Liver (tissue), 9 donors: ENCODE measurements around the gene LRRC28. TPM values are rescaled to one million over a fixed set of nuclear protein-coding genes. Genes with fewer than 3 reads are reported as not detected.
A peak's percentile ranks its signal among the peaks of the same experiment; 100 is the strongest.

Experiments
- DNase-seq: peaks from one replicate; pipeline ENCODE4 v3.0.0-alpha.2; 2017; ENCODE audit warnings: low spot score
- H3K27ac ChIP-seq, 2 donors: one replicate each; pipeline ENCODE4 v1.7.0; 2013; ENCODE audit warnings: inconsistent platforms in 2 of 2, low read length in 2 of 2, control low read depth in 1 of 2, low read depth in 1 of 2, mild to moderate bottlenecking in 1 of 2
- H3K27me3 ChIP-seq, 4 donors: one replicate each; pipeline versions ENCODE4 v1.6.1 to v1.7.0; 2013; ENCODE audit warnings: low read length in 3 of 4, inconsistent platforms in 1 of 4, mild to moderate bottlenecking in 1 of 4, moderate library complexity in 1 of 4; ENCODE audit not compliant: control insufficient read depth in 4 of 4, insufficient read depth in 4 of 4
- H3K36me3 ChIP-seq, 4 donors: one replicate each; pipeline versions ENCODE4 v1.6.1 to v1.7.0; 2013; ENCODE audit warnings: low read length in 3 of 4, mild to moderate bottlenecking in 3 of 4, low read depth in 1 of 4, moderate library complexity in 1 of 4; ENCODE audit not compliant: control insufficient read depth in 4 of 4, insufficient read depth in 3 of 4
- H3K4me1 ChIP-seq, 4 donors: one replicate each; pipeline versions ENCODE4 v1.6.1 to v1.7.0; 2013; ENCODE audit warnings: low read length in 3 of 4, mild to moderate bottlenecking in 3 of 4, moderate library complexity in 1 of 4; ENCODE audit not compliant: control insufficient read depth in 4 of 4, insufficient read depth in 4 of 4
- H3K4me3 ChIP-seq, 3 donors: one replicate each; pipeline versions ENCODE4 v1.6.1 to v1.7.0; 2013; ENCODE audit warnings: low read length in 3 of 3, control low read depth in 1 of 3, low read depth in 1 of 3, mild to moderate bottlenecking in 1 of 3
- H3K9ac ChIP-seq, 2 donors: one replicate each; pipeline ENCODE4 v1.7.0; 2013; ENCODE audit warnings: low read length in 2 of 2, mild to moderate bottlenecking in 2 of 2, moderate library complexity in 2 of 2, control low read depth in 1 of 2, low read depth in 1 of 2
- H3K9me3 ChIP-seq, 4 donors: one replicate each; pipeline versions ENCODE4 v1.6.1 to v1.7.0; 2013; ENCODE audit warnings: low read length in 3 of 4; ENCODE audit not compliant: control insufficient read depth in 4 of 4
- ATF3 ChIP-seq: IDR thresholded peaks from 2 replicates; pipeline ENCODE4 v1.6.1; 2016; ENCODE audit warnings: antibody characterized with exemption
- CTCF ChIP-seq: fragments of 150-350 bp; IDR thresholded peaks from 2 replicates; pipeline ENCODE4 v1.5.1; 2017; ENCODE audit warnings: improper control_type of control experiment, low read depth, low read length; ENCODE audit not compliant: missing input control
- EGR1 ChIP-seq, 2 donors: IDR thresholded peaks; 2 replicates each; pipeline ENCODE4 v1.6.1; 2016 to 2018; ENCODE audit warnings: antibody characterized with exemption in 2 of 2, low read depth in 2 of 2
- FOXA1 ChIP-seq: IDR thresholded peaks from 2 replicates; pipeline ENCODE4 v1.6.1; 2016; ENCODE audit warnings: antibody characterized with exemption
- FOXA2 ChIP-seq: IDR thresholded peaks from 2 replicates; pipeline ENCODE4 v1.6.1; 2016; ENCODE audit warnings: antibody characterized with exemption
- GABPA ChIP-seq, 2 donors: IDR thresholded peaks in 1 of 2; conservative IDR thresholded peaks in 1 of 2; 2 replicates each; pipeline ENCODE4 v1.6.1; 2016; ENCODE audit warnings: antibody characterized with exemption in 2 of 2, mild to moderate bottlenecking in 1 of 2, moderate library complexity in 1 of 2
- HNF4A ChIP-seq, 2 donors: conservative IDR thresholded peaks; 2 replicates each; pipeline ENCODE4 v1.6.1; 2016; ENCODE audit warnings: antibody characterized with exemption in 2 of 2, mild to moderate bottlenecking in 2 of 2
- HNF4G ChIP-seq: IDR thresholded peaks from 2 replicates; pipeline ENCODE4 v1.6.1; 2016; ENCODE audit warnings: antibody characterized with exemption
- JUND ChIP-seq, 2 donors: IDR thresholded peaks; 2 replicates each; pipeline ENCODE4 v1.6.1; 2016; ENCODE audit warnings: antibody characterized with exemption in 2 of 2
- MAX ChIP-seq: IDR thresholded peaks from 2 replicates; pipeline ENCODE4 v1.6.1; 2016; ENCODE audit warnings: antibody characterized with exemption
- NR2F2 ChIP-seq: IDR thresholded peaks from 2 replicates; pipeline ENCODE4 v1.6.1; 2016; ENCODE audit warnings: antibody characterized with exemption
- RAD21 ChIP-seq, 2 donors: IDR thresholded peaks; 2 replicates each; pipeline ENCODE4 v1.6.1; 2016; ENCODE audit warnings: antibody characterized with exemption in 2 of 2, mild to moderate bottlenecking in 2 of 2
- REST ChIP-seq: IDR thresholded peaks from 2 replicates; pipeline ENCODE4 v1.6.1; 2016; ENCODE audit warnings: antibody characterized with exemption, mild to moderate bottlenecking
- RXRA ChIP-seq, 2 donors: IDR thresholded peaks; 2 replicates each; pipeline ENCODE4 v1.6.1; 2017 to 2018; ENCODE audit warnings: antibody characterized with exemption in 2 of 2, mild to moderate bottlenecking in 1 of 2
- SP1 ChIP-seq: IDR thresholded peaks from 2 replicates; pipeline ENCODE4 v1.6.1; 2018; ENCODE audit warnings: antibody characterized with exemption, mild to moderate bottlenecking
- TAF1 ChIP-seq: conservative IDR thresholded peaks from 2 replicates; pipeline ENCODE4 v1.6.1; 2016; ENCODE audit warnings: antibody characterized with exemption, mild to moderate bottlenecking
- YY1 ChIP-seq: IDR thresholded peaks from 2 replicates; pipeline ENCODE4 v1.6.1; 2016; ENCODE audit warnings: antibody characterized with exemption, mild to moderate bottlenecking
- ZBTB33 ChIP-seq: IDR thresholded peaks from 2 replicates; pipeline ENCODE4 v1.6.1; 2016; ENCODE audit warnings: antibody characterized with exemption
- whole genome bisulfite sequencing: extraction: QIAGEN DNeasy Blood & Tissue Kit; methylation state at CpG from one replicate; pipeline ENCODE4 v1.1.7; 2013; 5-methylcytosine and 5-hydroxymethylcytosine counted together
- polyA plus RNA-seq, 2 donors: library from polyadenylated mRNA; stranded (reverse) in 1 of 2; unstranded in 1 of 2; fragments of 200-250 nt in 1 of 2; fragments of >200 nt in 1 of 2; fragmentation: Nextera tagmentation in 1 of 2; extraction: Ambion mirVana in 1 of 2; gene quantifications; one replicate each; pipeline versions ENCODE4 v1.2.1 to v1.2.3, GENCODE V29; 2013 to 2015
- total RNA-seq, 2 donors: library from RNA; depleted of rRNA; stranded (reverse); fragments of >200 nt; gene quantifications; one replicate each; pipeline ENCODE4 v1.2.3, GENCODE V29; 2014
- donor health status: healthy.
- donor health status: healthy.
- donor health status: healthy.
- donor health status: healthy.
- donor health status: healthy.

LRRC28 gene
- total and polyA plus RNA-seq, 4 donors, result 15.4 to 46.6 (median 41.0) TPM

GRCh38 chr15:99414755-99415731 is 163.8 kb downstream of the LRRC28 start:
- H3K4me1 ChIP-seq, result no peaks in the 10 kb centered on the region

More at GRCh38 chr15:99414755-99415731, 163.8 kb downstream of the LRRC28 start:
- no peak overlapping the region for H3K9ac ChIP-seq
- 93% methylated on average over 25 of the region's 25 CpGs for WGBS
- DNase-seq, result peak; percentile 22
- no peak overlapping the region for H3K27ac ChIP-seq
- no peaks in the 10 kb centered on the region for H3K36me3 ChIP-seq
- no peak overlapping the region for H3K4me3 ChIP-seq
- TF ChIP-seq GABPA (IDR thresholded peaks at IDR 0.05 in 1 of 2, conservative IDR thresholded peaks at IDR 0.05 in 1 of 2), result no peak
- TF ChIP-seq HNF4G, result no peak
- TF ChIP-seq ZBTB33, result no peak
- TF ChIP-seq FOXA1, result no peak
- no peak for TF ChIP-seq HNF4A (conservative IDR thresholded peaks at IDR 0.05)
- TF ChIP-seq MAX, result no peak
- no peak for TF ChIP-seq FOXA2
- no peak for TF ChIP-seq RXRA (IDR thresholded peaks at IDR 0.05)
- no peak for TF ChIP-seq RAD21 (IDR thresholded peaks at IDR 0.05)
- no peak for TF ChIP-seq ATF3
- no peak for TF ChIP-seq EGR1 (IDR thresholded peaks at IDR 0.05; ENCODE audit: low read depth in 2 of 2)
- no peak for TF ChIP-seq NR2F2
- TF ChIP-seq SP1, result no peak
- no peak for TF ChIP-seq TAF1
- no peak for TF ChIP-seq CTCF
- TF ChIP-seq YY1, result no peak
- no peak for TF ChIP-seq REST
- no peak for TF ChIP-seq JUND (IDR thresholded peaks at IDR 0.05)
- H3K27me3 ChIP-seq, result no peaks in the 10 kb centered on the region
- no peaks in the 10 kb centered on the region for H3K9me3 ChIP-seq
